ENCODE data around the gene HOXA4. TPM values are rescaled to one million over a fixed set of nuclear protein-coding genes. Genes with fewer than 3 reads are reported as not detected.

Gene HOXA4
- total RNA-seq, 1 experiment from 2014 or later, result 2.0 TPM

DNA sequence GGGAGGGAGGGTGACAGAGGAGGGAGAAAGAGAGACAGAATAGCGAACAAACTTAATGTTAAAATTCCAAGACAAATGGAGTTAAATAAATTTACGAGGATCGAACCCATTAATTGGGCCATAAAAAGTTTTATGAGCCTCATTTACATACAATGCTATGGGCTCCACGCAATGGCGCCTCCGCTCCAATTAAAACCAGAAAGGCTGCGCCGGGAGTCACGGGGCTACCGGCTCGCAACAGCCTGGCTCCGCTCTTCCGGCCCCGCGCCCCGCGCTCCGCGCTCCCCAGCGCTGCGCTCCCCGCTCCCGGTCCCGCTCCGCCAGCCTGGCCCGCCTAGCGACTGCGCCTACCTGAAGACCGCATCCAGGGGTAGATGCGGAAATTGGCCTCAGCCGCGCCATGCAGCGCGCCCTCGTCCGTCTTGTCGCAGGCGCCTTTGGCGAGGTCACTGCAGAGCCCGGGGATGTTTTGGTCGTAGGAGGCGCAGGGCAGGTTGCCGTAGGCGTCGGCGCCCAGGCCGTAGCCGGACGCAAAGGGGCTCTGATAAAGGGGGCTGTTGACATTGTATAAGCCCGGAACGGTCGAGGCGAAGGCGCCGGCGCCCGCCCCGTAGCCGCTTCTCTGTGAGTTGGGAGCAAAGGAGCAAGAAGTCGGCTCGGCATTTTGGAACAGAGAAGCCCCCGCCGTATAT, 25.4 kb upstream of the HOXA4 start:
- H3K4me3 ChIP-seq (replicated peaks in 1 of 2; ENCODE audit: low read depth in 1 of 2, low read length in 2 of 2), result peak overlapping the region; percentile 70 to 88
- H3K27ac ChIP-seq (ENCODE audit: low read depth, low read length), result peak overlapping the region; percentile 91
- no peak for DNase-seq (ENCODE audit: low read depth, low spot score)
- ChIA-PET POLR2A (interaction anchor here (2.0 kb wide), 1 partner anchor 12 kb away, joined by 5 read pairs; no protein-coding TSS in a partner anchor), RAD21 (ENCODE audit: low non-redundant PET in 1 of 2, low total read pairs in 2 of 2, uncharacterized antibody in 2 of 2, unreplicated experiment in 2 of 2) (no interaction called here), CTCF (interaction anchor here (1.0 to 2.0 kb wide), 3 partner anchors 10 to 1264 kb away, joined by 3 to 12 read pairs (median 4); no protein-coding TSS in a partner anchor)
- no peaks in the 10 kb centered on the region for H4K20me1 ChIP-seq (ENCODE audit: insufficient read depth)
- TF ChIP-seq ZFX (IDR thresholded peaks at IDR 0.05) (peak; percentile 19; the same call in 1 of the 2 replicates), POLR2AphosphoS5 (IDR thresholded peaks at IDR 0.05; ENCODE audit: low read depth, low read length) (peak; percentile 20; the same call in 1 of the 2 replicates), POLR2A (IDR thresholded peaks at IDR 0.05; ENCODE audit: borderline replicate concordance, extremely low read depth, insufficient read depth, insufficient read length) (peak; percentile 47), YY1 (IDR thresholded peaks at IDR 0.05; ENCODE audit: extremely low read depth, insufficient replicate concordance, low read depth, low read length) (peak; percentile 65), CBX3 (IDR thresholded peaks at IDR 0.05; ENCODE audit: low read depth) (no peak), SIN3A (IDR thresholded peaks at IDR 0.05; ENCODE audit: low read depth) (no peak), ELF1 (IDR thresholded peaks at IDR 0.05; ENCODE audit: borderline replicate concordance, low read depth) (no peak)
- TF ChIP-seq, protein P1, sequence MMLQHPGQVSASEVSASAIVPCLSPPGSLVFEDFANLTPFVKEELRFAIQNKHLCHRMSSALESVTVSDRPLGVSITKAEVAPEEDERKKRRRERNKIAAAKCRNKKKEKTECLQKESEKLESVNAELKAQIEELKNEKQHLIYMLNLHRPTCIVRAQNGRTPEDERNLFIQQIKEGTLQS (IDR thresholded peaks at IDR 0.05), result no peak
- H3K4me1 ChIP-seq (ENCODE audit: control insufficient read depth in 1 of 2, insufficient read depth in 2 of 2, low read length in 2 of 2), result peaks cover 15 to 54% of the 10 kb centered on the region in 2 experiments
- H3K79me2 ChIP-seq (ENCODE audit: insufficient read depth, low read length), result peaks cover 21% of the 10 kb centered on the region
- peak overlapping the region; percentile 93 for H2AFZ ChIP-seq (ENCODE audit: low read depth, low read length, poor library complexity, severe bottlenecking)
- H3K4me2 ChIP-seq (ENCODE audit: low read length), result peak overlapping the region; percentile 100
- peak overlapping the region; percentile 94 for H3K9ac ChIP-seq (ENCODE audit: low read length)
- ATAC-seq, result peak; percentile 31
- TSS peak; percentile 66 for BruUV-seq (replicated peaks)
- H3K27me3 ChIP-seq (ENCODE audit: insufficient read depth, low read length), result no peaks in the 10 kb centered on the region
- intact Hi-C loops (cut with micrococcal nuclease), result no loop called here
- H3K36me3 ChIP-seq (ENCODE audit: control insufficient read depth in 1 of 2, insufficient read depth in 2 of 2, low read length in 2 of 2), result no peaks in the 10 kb centered on the region
- no peaks in the 10 kb centered on the region for H3K9me2 ChIP-seq (ENCODE audit: insufficient read depth)
- H3K9me3 ChIP-seq (ENCODE audit: control insufficient read depth in 1 of 2, insufficient read depth in 1 of 2, low read depth in 1 of 2, low read length in 2 of 2), result no peaks in the 10 kb centered on the region
